C4-2B (cell line): ENCODE results near the gene NDUFAF5.
"Not testable (repeated sequence)": the region's sequence is repeated elsewhere in the genome, so short reads cannot be mapped to it uniquely, and the experiment has no call there.

Experiments
- H3K27ac ChIP-seq: fragments of 450-650 bp; 2 replicates; pipeline ENCODE4 v1.5.1; 2017
- CTCF ChIP-seq: fragments of 450-650 bp; conservative IDR thresholded peaks from 2 replicates; pipeline ENCODE4 v1.5.1; 2017; ENCODE audit warnings: mild to moderate bottlenecking
- ZFX ChIP-seq: fragments of 450-650 bp; IDR thresholded peaks from 2 replicates; pipeline ENCODE4 v1.6.1; 2017

The NDUFAF5 gene

GRCh38 chr20:13784893-13785715 lies at the start of gene NDUFAF5, which contains the start of gene ESF1:
Gene NDUFAF5 (plus strand): TSS chr20:13785028. CDS start chr20:13785069, 41 bp downstream.
Gene ESF1 (minus strand): TSS chr20:13784919. CDS start chr20:13783140, 1,779 bp downstream.
- H3K27ac ChIP-seq = peak within 1 kb of the TSS; percentile 88
- peak; percentile 95 for TF ChIP-seq ZFX
- TF ChIP-seq CTCF = no peak

- TF ChIP-seq CTCF (no peak), ZFX (no peak)
- no peak overlapping the region for H3K27ac ChIP-seq
These were observed 49.0 kb upstream of the NDUFAF5 start for GRCh38 chr20:13735826-13736225.

GRCh38 chr20:13736436-13737191 lies 48.2 kb upstream of the NDUFAF5 start:
- no peak for TF ChIP-seq ZFX
- no peak for TF ChIP-seq CTCF
- H3K27ac ChIP-seq = no peak overlapping the region

GRCh38 chr20:13738187-13738586 lies 46.6 kb upstream of the NDUFAF5 start:
- not testable (repeated sequence) for H3K27ac ChIP-seq

GRCh38 chr20:13739731-13740649 lies 44.8 kb upstream of the NDUFAF5 start:
- peak overlapping the region; percentile 31; the same call in 1 of the 2 replicates for H3K27ac ChIP-seq
- TF ChIP-seq CTCF = no peak
- no peak for TF ChIP-seq ZFX

GRCh38 chr20:13741879-13742278 lies 42.9 kb upstream of the NDUFAF5 start:
- TF ChIP-seq ZFX = no peak
- no peak for TF ChIP-seq CTCF

GRCh38 chr20:13744352-13744751 lies 40.5 kb upstream of the NDUFAF5 start:
- TF ChIP-seq CTCF = no peak
- TF ChIP-seq ZFX = no peak
- no peak overlapping the region for H3K27ac ChIP-seq

More at GRCh38 chr20:13741879-13742278, 42.9 kb upstream of the NDUFAF5 start:
- no peak overlapping the region for H3K27ac ChIP-seq
